ENCODE data around the gene PRKACA. TPM values are rescaled to one million over a fixed set of nuclear protein-coding genes. Genes with fewer than 3 reads are reported as not detected.

The PRKACA gene
- total RNA-seq, 4 donors from 2014 or later, result 45.9 to 53.7 (median 49.2) TPM

DNA sequence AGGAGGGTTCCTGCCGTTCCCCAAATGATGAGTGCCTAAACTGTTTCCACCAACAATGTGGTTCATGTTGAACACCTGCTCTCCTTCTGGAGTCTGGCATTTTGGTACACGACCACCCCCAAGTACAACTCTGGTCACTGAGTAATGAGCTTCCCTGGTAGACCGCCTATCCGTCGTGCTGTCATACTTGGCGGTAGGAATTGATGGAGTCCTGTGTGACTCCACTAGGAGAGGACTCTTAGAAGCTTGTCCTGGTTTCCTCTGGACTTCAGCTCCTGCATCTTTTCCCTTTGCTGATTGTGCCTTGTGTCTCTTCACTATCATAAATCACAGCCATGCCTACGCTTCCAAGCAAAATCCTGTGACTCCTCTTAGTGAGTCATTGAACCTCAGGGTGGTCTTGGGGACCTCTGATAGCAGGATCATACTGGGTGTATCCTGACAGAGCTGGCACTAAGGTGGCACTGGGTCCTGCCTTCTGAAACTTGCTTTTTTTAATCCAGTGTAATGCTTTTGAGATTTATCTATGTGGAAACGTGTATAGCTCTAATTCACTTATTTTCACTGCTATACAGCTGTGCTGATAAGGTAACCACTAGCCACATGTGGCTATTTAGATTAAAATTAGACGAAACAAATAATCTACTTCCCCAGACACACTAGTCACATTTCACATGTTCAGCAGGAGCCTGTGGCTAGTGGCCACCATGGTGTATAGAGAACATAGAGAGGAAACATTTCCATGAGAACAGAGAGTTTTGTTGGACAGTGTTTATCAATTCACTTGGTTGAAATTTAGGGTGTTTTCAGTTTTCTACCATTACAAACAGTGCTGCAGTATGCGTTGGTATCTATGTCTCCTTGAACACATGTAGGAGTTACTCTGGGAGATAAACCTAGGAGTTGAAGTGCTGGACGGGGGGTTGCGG is 25.0 kb upstream of the PRKACA start:
- TF ChIP-seq CTCF (IDR thresholded peaks at IDR 0.05) (no peak), POLR2A (IDR thresholded peaks at IDR 0.05) (no peak)
- no peak for DNase-seq (ENCODE audit: low spot score in 2 of 2)
- H3K4me3 ChIP-seq (ENCODE audit: low read depth, poor library complexity, severe bottlenecking), result no peak overlapping the region
- WGBS, 2 donors, result 86 to 87% methylated on average over 12 of the region's 12 CpGs
- intact Hi-C loops (cut with DNase I; ENCODE audit: low total_unique reads), result no loop called here

DNA sequence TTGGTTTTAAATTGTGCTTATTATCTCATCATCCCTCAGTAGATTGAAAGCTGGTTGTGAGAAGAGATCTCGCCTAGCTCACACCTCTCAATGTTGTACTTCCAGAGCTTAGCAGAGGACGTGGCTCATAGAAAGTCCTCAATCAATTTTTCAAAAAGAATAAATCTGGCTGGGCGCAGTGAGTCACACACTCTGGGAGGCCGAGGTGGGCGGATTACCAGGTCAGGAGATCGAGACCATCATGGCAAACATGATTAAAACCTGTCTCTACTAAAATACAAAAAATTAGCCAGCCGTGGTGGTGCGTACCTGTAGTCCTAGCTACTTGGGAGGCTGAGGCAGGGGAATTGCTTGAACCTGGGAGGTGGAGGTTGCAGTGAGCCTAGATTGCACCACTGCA is 23.5 kb upstream of the PRKACA start:
- TF ChIP-seq POLR2A (IDR thresholded peaks at IDR 0.05) (no peak), CTCF (IDR thresholded peaks at IDR 0.05) (no peak)
- H3K4me3 ChIP-seq (ENCODE audit: low read depth, poor library complexity, severe bottlenecking), result no peak overlapping the region
- intact Hi-C loops (cut with DNase I; ENCODE audit: low total_unique reads), result no loop called here
- 95 to 97% methylated on average over 8 of the region's 8 CpGs for WGBS, 2 donors
- no peak for DNase-seq (ENCODE audit: low spot score in 2 of 2)

- no peak for TF ChIP-seq CTCF (IDR thresholded peaks at IDR 0.05)
- TF ChIP-seq POLR2A (IDR thresholded peaks at IDR 0.05), result no peak
- 68 to 75% methylated on average over 9 of the region's 9 CpGs for WGBS, 2 donors
- intact Hi-C loops (cut with DNase I; ENCODE audit: low total_unique reads), result no loop called here
- DNase-seq (ENCODE audit: low spot score in 2 of 2), result peak in 1 of 2 donors; percentile 47
- H3K4me3 ChIP-seq (ENCODE audit: low read depth, poor library complexity, severe bottlenecking), result no peak overlapping the region
These were observed 22.4 kb upstream of the PRKACA start for GRCh38 chr19:14139944-14140343.

DNA sequence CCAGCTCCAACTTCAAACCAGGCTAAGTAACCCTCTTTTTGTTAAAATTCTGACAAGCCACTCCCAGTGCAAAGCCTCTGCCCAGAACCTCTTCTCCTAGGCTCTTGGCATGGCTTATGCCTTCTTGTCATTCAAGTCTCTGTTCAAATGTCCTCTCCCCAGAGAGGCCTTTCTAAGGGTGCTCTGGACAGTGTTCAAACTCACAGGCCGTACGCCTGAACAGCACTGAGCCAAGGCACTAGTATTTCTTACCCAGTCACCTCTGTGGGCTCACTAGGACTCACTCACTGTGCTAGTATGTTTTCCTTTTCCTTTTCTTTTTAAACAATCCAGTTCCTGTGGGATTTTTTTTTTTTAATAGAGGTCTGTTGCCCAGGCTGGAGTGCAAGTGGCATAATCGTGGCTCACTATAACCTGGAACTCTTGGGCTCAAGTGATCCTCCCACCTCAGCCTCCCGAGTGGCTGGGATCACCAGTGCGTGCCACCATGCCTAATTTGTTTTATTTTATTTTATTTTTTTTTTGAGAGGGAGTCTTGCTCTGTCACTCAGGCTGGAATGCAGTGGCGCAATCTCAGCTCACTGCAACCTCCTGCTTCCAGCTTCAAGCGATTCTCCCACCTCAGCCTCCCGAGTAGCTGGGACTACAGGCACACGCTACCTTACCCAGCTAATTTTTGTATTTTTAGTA is 21.2 kb upstream of the PRKACA start:
- no peak overlapping the region for H3K4me3 ChIP-seq (ENCODE audit: low read depth, poor library complexity, severe bottlenecking)
- TF ChIP-seq CTCF (IDR thresholded peaks at IDR 0.05), result no peak
- no peak for TF ChIP-seq POLR2A (IDR thresholded peaks at IDR 0.05)
- intact Hi-C loops (cut with DNase I; ENCODE audit: low total_unique reads), result no loop called here
- DNase-seq (ENCODE audit: low spot score in 2 of 2), result no peak
- 76 to 81% methylated on average over 9 of the region's 9 CpGs for WGBS, 2 donors

DNA sequence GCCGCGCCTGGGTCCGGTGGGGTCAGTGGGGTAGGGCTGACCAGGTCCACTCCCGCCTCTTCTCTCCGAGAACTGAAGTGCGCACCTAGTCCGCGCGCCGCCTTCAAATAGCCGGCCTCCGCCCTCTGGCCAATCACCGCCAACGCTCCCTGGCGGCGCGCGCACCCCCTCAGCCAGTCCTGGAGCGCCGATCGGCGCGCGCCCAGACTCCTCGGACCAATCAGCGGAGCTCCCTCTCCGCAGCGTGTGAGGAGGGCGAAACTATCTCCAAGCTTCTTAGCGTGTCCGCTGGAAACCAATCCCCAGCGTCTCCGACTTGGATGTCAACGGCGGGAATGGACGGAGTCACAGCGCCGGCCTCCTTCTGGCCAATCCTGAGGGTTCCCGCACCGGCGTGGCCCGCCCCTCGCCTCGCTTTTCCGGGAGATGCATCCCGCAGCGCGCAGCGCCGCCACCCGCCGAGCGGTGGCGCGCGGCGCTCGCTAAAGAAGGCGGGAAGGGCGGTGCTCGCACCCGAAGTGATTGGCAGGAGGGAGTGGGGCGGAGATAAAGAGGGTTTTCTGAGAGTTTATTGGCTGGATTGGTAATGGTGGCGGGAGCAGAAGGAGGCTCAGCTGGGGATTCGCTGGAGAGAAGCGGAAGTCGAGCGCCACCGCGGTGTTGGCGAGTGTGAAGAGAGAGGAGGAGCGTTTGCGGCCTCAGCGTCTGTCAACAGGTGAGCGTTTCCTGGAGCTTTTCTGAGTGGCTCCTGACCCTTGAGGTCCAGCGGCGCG is 19.1 kb upstream of the PRKACA start, which contains the start of gene ASF1B:
TSS of gene ASF1B (minus strand) at position 81 of the 773 bp plus-strand sequence. CDS start 133 bp downstream, outside the sequence.
- H3K4me3 ChIP-seq (ENCODE audit: low read depth, poor library complexity, severe bottlenecking), result peak within 1 kb of the TSS; percentile 75
- TF ChIP-seq POLR2A (IDR thresholded peaks at IDR 0.05), result no peak
- TF ChIP-seq CTCF (IDR thresholded peaks at IDR 0.05), result peak in 1 of 3 donors; percentile 78
- peak; percentile 99 to 100 for DNase-seq (ENCODE audit: low spot score in 2 of 2)
- intact Hi-C loops (cut with DNase I; ENCODE audit: low total_unique reads), result no loop called here
- 0% methylated on average over 41 to 51 of the region's 78 CpGs for WGBS, 2 donors
